Ascending aorta (tissue), 2 donors: ENCODE data around the gene FAM25G. TPM values are rescaled to one million over a fixed set of nuclear protein-coding genes. Genes with fewer than 3 reads are reported as not detected.

Experiments
- DNase-seq, 2 donors: peaks; one replicate each; pipeline ENCODE4 v3.0.0-alpha.2; 2019; ENCODE audit warnings: low spot score in 2 of 2
- H3K27ac ChIP-seq, 2 donors: fragments of 200-600 bp; sonication (generic); one replicate each; pipeline ENCODE4 v1.5.1; 2016 to 2017; ENCODE audit warnings: mild to moderate bottlenecking in 1 of 2
- H3K27me3 ChIP-seq: fragments of 200-600 bp; sonication (generic); one replicate; pipeline ENCODE4 v1.5.1; 2017
- H3K36me3 ChIP-seq, 2 donors: fragments of 200-600 bp; sonication (generic); one replicate each; pipeline ENCODE4 v1.5.1; 2016
- H3K4me1 ChIP-seq, 2 donors: fragments of 200-600 bp; sonication (generic); one replicate each; pipeline ENCODE4 v1.5.1; 2016 to 2017; ENCODE audit warnings: mild to moderate bottlenecking in 1 of 2
- H3K4me3 ChIP-seq, 2 donors: fragments of 200-600 bp; sonication (generic); one replicate each; pipeline ENCODE4 v1.5.1; 2016 to 2017; ENCODE audit warnings: mild to moderate bottlenecking in 1 of 2
- H3K9me3 ChIP-seq, 2 donors: fragments of 200-600 bp; sonication (generic); one replicate each; pipeline ENCODE4 v1.5.1; 2016
- intact Hi-C: fragments of 100-400 bp; cut with DNase I; formaldehyde crosslinking; loops from one replicate; pipeline ENCODE4 v1.15.1; 2023
- total RNA-seq: library from RNA; depleted of rRNA; stranded (reverse); fragments of >200 nt; gene quantifications from one replicate; pipeline ENCODE4 v1.1.0, GENCODE V29; 2016
- TF ChIP-seq, protein P1 (sequence below), 3 experiments: fragments of 200-600 bp in 2 of 3; fragments of 450-650 bp in 1 of 3; sonication (generic) in 2 of 3; IDR thresholded peaks; one replicate each; pipeline ENCODE4 v1.5.1; 2016 to 2019; ENCODE audit warnings: antibody characterized with exemption in 3 of 3, mild to moderate bottlenecking in 1 of 3, moderate library complexity in 1 of 3

Gene FAM25G
- total RNA-seq, 1 donor from 2014 or later, result not detected

GRCh38 chr10:47451273-47451997 is 40.1 kb downstream of the FAM25G start:
- no peak for DNase-seq
- Histone ChIP-seq H3K9me3 (peaks cover 0 to 1% of the 10 kb centered on the region in 2 donors), H3K27me3 (no peaks in the 10 kb centered on the region), H3K36me3 (no peaks in the 10 kb centered on the region), H3K27ac (no peak overlapping the region), H3K4me1 (no peaks in the 10 kb centered on the region), H3K4me3 (no peak overlapping the region)
- TF ChIP-seq, protein P1, sequence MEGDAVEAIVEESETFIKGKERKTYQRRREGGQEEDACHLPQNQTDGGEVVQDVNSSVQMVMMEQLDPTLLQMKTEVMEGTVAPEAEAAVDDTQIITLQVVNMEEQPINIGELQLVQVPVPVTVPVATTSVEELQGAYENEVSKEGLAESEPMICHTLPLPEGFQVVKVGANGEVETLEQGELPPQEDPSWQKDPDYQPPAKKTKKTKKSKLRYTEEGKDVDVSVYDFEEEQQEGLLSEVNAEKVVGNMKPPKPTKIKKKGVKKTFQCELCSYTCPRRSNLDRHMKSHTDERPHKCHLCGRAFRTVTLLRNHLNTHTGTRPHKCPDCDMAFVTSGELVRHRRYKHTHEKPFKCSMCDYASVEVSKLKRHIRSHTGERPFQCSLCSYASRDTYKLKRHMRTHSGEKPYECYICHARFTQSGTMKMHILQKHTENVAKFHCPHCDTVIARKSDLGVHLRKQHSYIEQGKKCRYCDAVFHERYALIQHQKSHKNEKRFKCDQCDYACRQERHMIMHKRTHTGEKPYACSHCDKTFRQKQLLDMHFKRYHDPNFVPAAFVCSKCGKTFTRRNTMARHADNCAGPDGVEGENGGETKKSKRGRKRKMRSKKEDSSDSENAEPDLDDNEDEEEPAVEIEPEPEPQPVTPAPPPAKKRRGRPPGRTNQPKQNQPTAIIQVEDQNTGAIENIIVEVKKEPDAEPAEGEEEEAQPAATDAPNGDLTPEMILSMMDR (IDR thresholded peaks at IDR 0.05), result no peak
- intact Hi-C loops, result no loop called here

- no peak for DNase-seq
- Histone ChIP-seq H3K4me1 (no peaks in the 10 kb centered on the region), H3K36me3 (no peaks in the 10 kb centered on the region), H3K27me3 (no peaks in the 10 kb centered on the region), H3K27ac (no peak overlapping the region), H3K9me3 (peaks cover 4 to 7% of the 10 kb centered on the region in 2 donors), H3K4me3 (no peak overlapping the region)
- intact Hi-C loops, result no loop called here
- TF ChIP-seq, protein P1 (IDR thresholded peaks at IDR 0.05), result no peak
Observed at GRCh38 chr10:47450442-47450841, 41.1 kb downstream of the FAM25G start.

GRCh38 chr10:47449979-47450378 is 41.5 kb downstream of the FAM25G start:
- no peaks in the 10 kb centered on the region for H3K36me3 ChIP-seq
- no peaks in the 10 kb centered on the region for H3K4me1 ChIP-seq
- intact Hi-C loops, result no loop called here
- peaks cover 7 to 8% of the 10 kb centered on the region in 2 donors for H3K9me3 ChIP-seq
- no peak for DNase-seq
- H3K4me3 ChIP-seq, result no peak overlapping the region
- no peaks in the 10 kb centered on the region for H3K27me3 ChIP-seq
- TF ChIP-seq, protein P1 (IDR thresholded peaks at IDR 0.05), result no peak
- H3K27ac ChIP-seq, result no peak overlapping the region

DNA sequence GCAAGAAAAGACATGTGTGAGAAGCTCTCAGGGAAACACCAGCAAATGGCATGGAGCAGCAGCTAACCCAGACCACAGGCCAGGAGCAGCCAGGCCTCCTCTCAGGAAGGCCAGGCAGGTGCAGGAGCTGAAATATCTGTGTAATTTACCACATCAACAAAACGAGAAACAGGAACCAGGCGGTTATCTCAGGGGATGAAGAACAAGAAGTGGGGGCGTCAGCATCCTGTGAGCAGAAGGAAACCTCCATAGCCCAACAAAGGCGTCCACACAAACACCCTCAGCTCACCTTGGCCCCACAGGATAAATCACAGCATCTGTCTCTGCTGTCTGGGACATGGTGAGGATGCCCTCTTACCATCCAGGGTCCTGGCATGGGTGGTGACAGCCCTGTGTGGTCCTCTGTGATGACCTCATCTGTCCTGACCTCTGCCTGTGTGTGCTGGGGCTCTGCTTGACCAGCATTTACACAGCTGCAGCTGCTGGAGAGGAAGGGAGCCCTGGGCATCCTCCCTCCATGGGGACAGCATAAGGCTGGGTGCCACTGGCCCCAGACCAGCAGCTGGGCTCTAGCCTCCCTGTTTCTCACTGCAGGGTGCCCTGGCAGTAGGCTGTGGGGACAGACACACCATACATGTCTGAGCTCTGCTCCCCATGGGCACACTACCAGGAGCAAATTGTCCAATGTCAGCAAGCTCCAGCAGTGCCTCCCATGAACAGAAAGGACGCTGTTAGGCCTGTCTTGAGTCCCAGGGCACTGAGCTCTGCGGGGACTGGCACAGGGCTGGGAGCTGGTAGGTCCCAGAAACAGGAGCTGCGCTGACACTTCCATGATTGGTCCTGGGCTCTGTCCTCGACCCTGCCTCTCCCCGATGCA is 42.2 kb downstream of the FAM25G start:
- H3K27ac ChIP-seq, result no peak overlapping the region
- H3K36me3 ChIP-seq, result no peaks in the 10 kb centered on the region
- intact Hi-C loops, result no loop called here
- no peak overlapping the region for H3K4me3 ChIP-seq
- H3K9me3 ChIP-seq, result peaks cover 7 to 9% of the 10 kb centered on the region in 2 donors
- H3K27me3 ChIP-seq, result no peaks in the 10 kb centered on the region
- TF ChIP-seq, protein P1 (IDR thresholded peaks at IDR 0.05), result no peak
- H3K4me1 ChIP-seq, result no peaks in the 10 kb centered on the region
- DNase-seq, result no peak

DNA sequence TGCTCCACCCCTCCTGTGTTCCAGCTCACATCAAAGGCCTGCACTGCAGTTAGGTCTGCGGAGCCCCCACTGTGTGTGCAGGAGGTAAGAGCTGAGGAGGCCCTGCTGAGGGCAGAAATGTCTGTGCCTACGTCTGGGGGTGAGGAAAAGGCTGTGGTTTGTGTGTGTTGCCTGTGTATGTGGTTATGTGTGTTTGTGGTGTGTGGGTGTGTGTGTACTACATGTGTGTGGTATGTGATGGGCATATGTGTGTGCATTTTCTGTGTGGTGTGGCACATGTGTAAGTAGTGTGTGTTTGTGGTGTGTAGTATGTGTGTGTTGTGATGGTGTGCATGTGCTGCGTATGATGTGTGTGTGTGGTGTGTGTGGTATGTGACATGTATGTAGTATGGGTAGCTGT is 43.8 kb downstream of the FAM25G start:
- intact Hi-C loops, result no loop called here
- Histone ChIP-seq H3K27ac (no peak overlapping the region), H3K27me3 (no peaks in the 10 kb centered on the region), H3K36me3 (no peaks in the 10 kb centered on the region), H3K9me3 (peaks cover 7 to 9% of the 10 kb centered on the region in 2 donors), H3K4me1 (no peaks in the 10 kb centered on the region), H3K4me3 (no peak overlapping the region)
- DNase-seq, result no peak
- TF ChIP-seq, protein P1 (IDR thresholded peaks at IDR 0.05), result no peak
